H1 (cell line): ENCODE data around the gene FAM83B.

ENCODE experiments used
- ATF3 ChIP-seq: IDR thresholded peaks from 2 replicates; pipeline ENCODE4 v1.6.1; 2011; ENCODE audit warnings: low read depth, mild to moderate bottlenecking, low read length; ENCODE audit not compliant: insufficient read depth
- CTCF ChIP-seq, 3 experiments: IDR thresholded peaks; 1 replicate in 2 of 3; 2 replicates in 1 of 3; pipeline versions ENCODE4 v1.5.1 to v1.6.1; 2011; ENCODE audit warnings: low read length in 3 of 3, mild to moderate bottlenecking in 3 of 3, inconsistent platforms in 2 of 3, low read depth in 1 of 3, moderate library complexity in 1 of 3; ENCODE audit not compliant: insufficient read depth in 1 of 3; ENCODE audit errors: control extremely low read depth in 1 of 3
- E2F6 ChIP-seq: IDR thresholded peaks from 2 replicates; pipeline ENCODE4 v1.6.1; 2012; ENCODE audit warnings: inconsistent platforms
- EZH2 ChIP-seq: fragments of 200-600 bp; sonication (generic); IDR thresholded peaks from 2 replicates; pipeline ENCODE4 v1.7.1; 2012; ENCODE audit warnings: low read depth, mild to moderate bottlenecking, moderate library complexity, low read length, inconsistent platforms; ENCODE audit not compliant: severe bottlenecking
- MAFK ChIP-seq: IDR thresholded peaks from 2 replicates; pipeline ENCODE4 v1.6.1; 2012; ENCODE audit warnings: low read depth, mild to moderate bottlenecking, improper control_type of control experiment, low read length
- NANOG ChIP-seq: IDR thresholded peaks from 2 replicates; pipeline ENCODE4 v1.6.1; 2011; ENCODE audit warnings: low read length, low read depth, mild to moderate bottlenecking, inconsistent platforms; ENCODE audit not compliant: insufficient read depth, poor library complexity, severe bottlenecking
- POLR2AphosphoS5 ChIP-seq: IDR thresholded peaks from 2 replicates; pipeline ENCODE4 v1.6.1; 2011; ENCODE audit warnings: low read depth, low read length
- SAP30 ChIP-seq: fragments of 300-600 bp; sonication (generic); IDR thresholded peaks from 2 replicates; pipeline ENCODE4 v1.7.1; 2012; ENCODE audit warnings: low read length, moderate library complexity, mild to moderate bottlenecking, inconsistent platforms; ENCODE audit not compliant: insufficient read depth, insufficient replicate concordance
- SIX5 ChIP-seq: IDR thresholded peaks from 2 replicates; pipeline ENCODE4 v1.6.1; 2011; ENCODE audit warnings: mild to moderate bottlenecking, low read depth, low read length
- SP1 ChIP-seq: IDR thresholded peaks from 2 replicates; pipeline ENCODE4 v1.6.1; 2011; ENCODE audit warnings: low read depth, low read length
- YY1 ChIP-seq: IDR thresholded peaks from 2 replicates; pipeline ENCODE4 v1.6.1; 2011; ENCODE audit warnings: low read depth, mild to moderate bottlenecking, low read length

- TF ChIP-seq NANOG (no peak), CTCF (IDR thresholded peaks at IDR 0.05; ENCODE audit: control extremely low read depth in 1 of 3, insufficient read depth in 1 of 3, low read depth in 1 of 3, low read length in 3 of 3) (no peak), ATF3 (no peak), E2F6 (no peak), EZH2 (no peak), SAP30 (no peak), POLR2AphosphoS5 (no peak), YY1 (no peak), SIX5 (no peak), MAFK (no peak), SP1 (no peak)
These were observed 66.6 kb downstream of the FAM83B start for GRCh38 chr6:54913211-54913610.
